ELF-1 (cell line): ENCODE results near the gene UGT1A8.
A peak's percentile ranks its signal among the peaks of the same experiment; 100 is the strongest.
"Not testable (repeated sequence)": the region's sequence is repeated elsewhere in the genome, so short reads cannot be mapped to it uniquely, and the experiment has no call there.

Experiments used
- DNase-seq: peaks from one replicate; pipeline ENCODE4 v3.0.0-alpha.2; 2016; ENCODE audit warnings: low read depth, low spot score

Gene UGT1A8

DNA sequence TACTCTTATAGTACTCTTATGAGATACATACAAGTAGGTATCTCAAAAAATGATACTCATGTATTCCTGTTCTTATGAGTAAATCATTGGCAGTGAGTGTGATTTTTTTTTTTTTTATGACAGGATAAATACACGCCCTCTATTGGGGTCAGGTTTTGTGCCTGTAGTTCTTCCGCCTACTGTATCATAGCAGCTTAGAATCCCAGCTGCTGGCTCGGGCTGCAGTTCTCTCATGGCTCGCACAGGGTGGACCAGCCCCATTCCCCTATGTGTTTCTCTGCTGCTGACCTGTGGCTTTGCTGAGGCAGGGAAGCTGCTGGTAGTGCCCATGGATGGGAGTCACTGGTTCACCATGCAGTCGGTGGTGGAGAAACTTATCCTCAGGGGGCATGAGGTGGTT is at the start of gene UGT1A8:
Gene UGT1A8 (plus strand): TSS at position 158 of the 400 bp plus-strand sequence. CDS start 75 bp downstream, at position 233.
- not testable (repeated sequence) for DNase-seq

DNA sequence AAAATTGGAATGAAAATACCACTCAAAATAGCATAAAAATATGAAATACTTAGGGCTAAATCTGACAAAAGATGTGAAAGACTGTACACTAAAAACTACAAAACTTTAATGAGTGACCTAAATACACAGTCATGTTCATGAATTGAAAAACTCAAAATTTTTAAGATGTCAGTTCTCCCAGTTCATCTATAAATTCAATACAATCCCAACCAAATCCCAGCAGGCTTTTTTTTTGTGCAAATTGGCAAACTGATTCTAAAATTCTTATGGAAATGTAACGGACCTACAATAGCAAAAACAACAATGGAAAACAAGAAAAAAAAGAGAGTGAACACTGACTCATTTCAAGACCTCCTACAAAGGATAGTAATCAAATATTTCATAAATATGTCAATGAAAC is 46.4 kb upstream of the UGT1A8 start:
- DNase-seq: no peak

- no peak for DNase-seq
Measured at GRCh38 chr2:233571462-233571861, 46.0 kb upstream of the UGT1A8 start.

DNA sequence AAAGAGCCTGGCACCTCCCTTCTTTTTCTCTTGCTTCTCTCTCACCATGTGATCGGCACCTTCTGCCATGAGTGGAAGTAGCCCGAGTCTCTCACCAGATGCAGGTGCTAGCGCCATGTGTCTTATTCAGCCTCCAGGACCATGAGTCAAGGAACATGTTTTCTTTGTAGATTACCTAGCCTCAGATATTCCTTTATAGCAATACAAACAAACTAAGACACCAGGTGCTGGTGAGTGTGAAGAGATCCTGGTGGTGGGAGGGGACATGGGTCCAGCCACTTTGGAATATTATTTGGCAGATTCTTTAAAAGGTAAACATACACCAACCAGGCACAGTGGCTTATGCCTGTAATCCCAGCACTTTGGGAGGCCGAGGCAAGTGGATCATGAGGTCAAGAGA is 45.0 kb upstream of the UGT1A8 start:
- DNase-seq: no peak

- DNase-seq: not testable (repeated sequence)
Measured at GRCh38 chr2:233577341-233577740, 40.1 kb upstream of the UGT1A8 start.

DNA sequence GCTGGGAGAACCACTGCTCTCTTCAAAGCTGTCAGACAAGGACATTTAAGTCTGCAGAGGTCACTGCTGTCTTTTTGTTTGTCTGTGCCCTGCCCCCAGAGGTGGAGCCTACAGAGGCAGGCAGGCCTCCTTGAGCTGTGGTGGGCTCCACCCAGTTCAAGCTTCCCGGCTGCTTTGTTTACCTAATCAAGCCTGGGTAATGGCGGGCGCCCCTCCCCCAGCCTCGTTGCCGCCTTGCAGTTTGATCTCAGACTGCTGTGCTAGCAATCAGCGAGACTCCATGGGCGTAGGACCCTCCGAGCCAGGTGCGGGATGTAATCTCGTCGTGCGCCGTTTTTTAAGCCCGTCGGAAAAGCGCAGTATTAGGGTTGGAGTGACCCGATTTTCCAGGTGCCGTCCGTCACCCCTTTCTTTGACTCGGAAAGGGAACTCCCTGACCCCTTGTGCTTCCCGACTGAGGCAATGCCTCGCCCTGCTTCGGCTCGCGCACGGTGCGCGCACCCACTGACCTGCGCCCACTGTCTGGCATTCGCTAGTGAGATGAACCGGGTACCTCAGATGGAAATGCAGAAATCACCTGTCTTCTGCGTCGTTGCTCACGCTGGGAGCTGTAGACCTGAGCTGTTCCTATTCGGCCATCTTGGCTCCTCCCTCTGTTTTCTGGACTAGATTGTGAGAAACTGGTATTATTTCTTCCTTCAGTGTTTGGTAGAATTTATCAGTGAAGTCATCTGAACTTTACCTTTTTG is 34.0 kb upstream of the UGT1A8 start:
- DNase-seq: peak; percentile 32

GRCh38 chr2:233584210-233584609 is 33.2 kb upstream of the UGT1A8 start:
- DNase-seq: no peak

DNA sequence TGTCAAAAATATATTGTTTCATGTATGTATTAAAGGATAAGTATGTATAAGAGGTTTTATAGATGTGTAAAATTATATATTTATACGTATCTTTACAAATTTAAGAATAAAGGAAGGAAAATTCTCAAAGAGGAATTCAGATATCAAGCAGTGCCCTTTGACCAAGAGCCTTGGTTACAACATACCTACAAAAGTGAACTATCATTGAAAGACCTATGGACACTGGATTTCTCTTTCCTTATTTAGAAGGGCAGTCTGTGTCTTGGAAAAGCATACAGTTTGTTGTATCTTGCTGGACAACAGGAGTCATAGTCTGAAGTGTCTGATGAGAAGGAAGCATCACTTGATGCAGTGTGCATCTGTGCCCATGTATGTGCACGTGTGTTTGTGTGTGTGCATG is 29.0 kb upstream of the UGT1A8 start:
- DNase-seq: no peak

DNA sequence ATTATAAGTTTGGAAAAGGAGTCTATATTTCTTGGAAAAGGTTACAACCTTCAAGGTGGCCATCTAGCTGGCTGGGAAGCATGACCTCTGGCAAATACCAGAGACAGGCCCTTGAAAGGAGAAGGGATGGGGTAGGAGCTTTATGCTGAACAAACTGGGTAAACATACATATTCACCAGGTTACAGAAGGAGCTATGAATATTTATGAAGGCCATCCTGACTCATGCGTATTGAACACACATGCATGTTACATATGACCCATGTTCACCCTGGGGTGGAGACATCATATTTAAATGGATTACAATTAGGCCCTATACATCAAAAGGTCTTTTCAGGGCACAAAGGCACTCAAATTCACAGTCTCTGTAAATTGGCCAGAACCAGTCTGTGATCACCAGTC is 24.7 kb upstream of the UGT1A8 start:
- not testable (repeated sequence) for DNase-seq

GRCh38 chr2:233593201-233593600 is 24.2 kb upstream of the UGT1A8 start:
- DNase-seq: no peak

- no peak for DNase-seq
Measured at GRCh38 chr2:233597522-233597921, 19.9 kb upstream of the UGT1A8 start.

- DNase-seq: no peak
Measured at GRCh38 chr2:233598952-233599351, 18.5 kb upstream of the UGT1A8 start.

GRCh38 chr2:233600386-233600785 is 17.0 kb upstream of the UGT1A8 start:
- no peak for DNase-seq

DNA sequence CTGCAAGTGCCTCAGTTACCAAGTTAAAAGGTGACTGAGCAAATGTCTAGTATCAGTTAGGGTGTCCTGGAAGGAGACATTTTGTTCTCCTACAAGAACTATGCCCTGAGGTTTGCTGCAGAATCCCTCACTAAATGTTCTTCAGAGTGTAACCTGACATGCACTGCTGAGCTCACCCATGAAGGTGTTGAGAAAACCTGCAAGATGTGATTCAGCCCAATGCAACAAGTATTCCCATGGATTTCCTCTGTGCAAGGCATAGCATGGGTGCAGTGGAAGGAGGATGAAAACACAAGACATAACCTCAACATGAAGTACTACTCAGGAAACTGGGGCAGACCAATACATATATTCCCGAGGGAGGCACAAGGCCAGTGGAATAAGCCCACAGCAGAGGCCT is 15.4 kb upstream of the UGT1A8 start:
- no peak for DNase-seq

DNA sequence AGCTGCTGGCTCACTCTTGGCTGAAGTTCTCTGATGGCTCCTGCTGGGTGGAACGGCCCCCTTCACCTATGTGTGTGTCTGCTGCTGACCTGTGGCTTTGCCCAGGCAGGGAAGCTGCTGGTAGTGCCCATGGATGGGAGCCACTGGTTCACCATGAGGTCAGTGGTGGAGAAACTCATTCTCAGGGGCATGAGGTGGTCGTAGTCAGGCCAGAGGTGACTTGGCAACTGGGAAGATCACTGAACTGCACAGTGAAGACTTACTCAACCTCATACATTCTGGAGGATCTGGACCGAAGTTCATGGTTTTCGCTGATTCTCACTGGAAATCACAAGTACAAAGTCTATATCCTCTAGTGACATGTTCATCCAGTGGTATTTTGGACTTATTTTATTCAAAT is 13.9 kb upstream of the UGT1A8 start:
- DNase-seq: no peak

- DNase-seq: no peak
Measured at GRCh38 chr2:233604826-233605225, 12.6 kb upstream of the UGT1A8 start.

DNA sequence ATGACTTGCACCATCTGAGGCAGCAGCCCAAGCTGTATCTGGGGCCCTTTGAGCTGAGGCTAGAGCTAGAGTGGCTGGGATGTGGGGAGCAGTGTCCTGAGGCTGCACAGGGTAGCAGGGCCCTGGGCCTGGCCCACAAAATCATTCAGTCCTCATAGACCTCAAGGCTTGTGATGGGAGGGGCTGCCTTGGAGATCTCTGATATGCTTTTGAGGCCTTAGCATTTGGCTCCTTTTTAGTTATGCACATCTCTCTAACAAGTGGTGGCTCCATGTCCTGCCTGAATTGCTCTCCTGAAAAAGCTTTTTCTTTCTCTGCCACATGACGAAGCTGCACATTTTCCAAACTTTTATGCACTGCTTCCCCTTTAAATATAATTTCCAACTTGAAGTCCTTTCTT is 11.8 kb upstream of the UGT1A8 start:
- DNase-seq: no peak

DNA sequence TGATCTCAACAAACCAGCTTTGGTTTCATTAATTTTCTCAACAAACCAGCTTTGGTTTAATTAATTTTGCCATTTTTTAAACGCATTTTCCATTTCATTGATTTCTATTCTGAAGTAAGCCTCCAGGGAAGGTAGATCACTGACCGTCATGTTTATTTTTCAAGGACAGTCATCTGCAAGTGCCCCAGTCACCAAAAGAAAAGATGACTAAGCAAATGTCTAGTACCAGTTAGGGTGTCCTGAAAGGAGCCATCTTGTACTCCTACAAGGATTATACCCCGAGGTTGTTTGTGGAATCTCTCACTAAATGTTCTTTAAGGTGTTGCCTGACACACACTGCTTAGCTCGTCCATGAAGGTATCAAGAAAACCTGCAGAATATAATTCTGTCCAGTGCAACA is 6.1 kb upstream of the UGT1A8 start:
- DNase-seq: no peak

- DNase-seq: no peak
Measured at GRCh38 chr2:233620204-233620603, 2.8 kb downstream of the UGT1A8 start.

GRCh38 chr2:233621863-233622262 is 4.4 kb downstream of the UGT1A8 start:
- not testable (repeated sequence) for DNase-seq

DNA sequence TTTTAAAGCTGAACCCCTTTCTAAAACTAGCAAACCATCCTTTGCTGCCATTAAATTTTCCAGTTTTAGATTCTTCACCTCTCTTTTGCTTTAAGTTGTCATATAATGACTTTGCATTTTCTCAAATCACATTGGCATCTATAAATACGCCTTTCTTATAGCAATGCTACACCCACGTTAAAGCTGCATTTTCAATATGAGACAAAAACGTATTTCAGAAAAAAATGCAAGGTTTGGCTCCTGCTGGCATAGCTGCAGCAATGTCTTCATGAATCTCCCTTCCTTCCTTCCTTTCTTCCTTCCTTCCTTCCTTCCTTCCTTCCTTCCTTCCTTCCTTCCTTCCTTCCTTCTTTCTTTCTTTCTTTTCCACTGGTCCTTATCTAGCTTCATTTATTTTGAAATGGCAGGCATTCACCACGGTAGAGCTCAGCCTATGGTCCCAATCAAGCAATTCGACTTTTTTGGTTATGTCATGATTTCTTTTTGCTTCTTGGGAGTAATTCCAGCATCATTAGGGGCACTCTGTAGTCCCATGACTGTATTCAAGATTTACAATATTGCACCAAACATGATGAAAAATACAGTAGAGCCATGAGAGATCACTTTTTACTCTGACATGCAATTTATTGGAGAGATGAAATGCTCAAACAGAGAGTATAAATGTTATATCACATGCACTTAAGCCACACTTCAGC is 10.0 kb downstream of the UGT1A8 start:
- DNase-seq: no peak

- DNase-seq: not testable (repeated sequence)
Measured at GRCh38 chr2:233636306-233636705, 18.9 kb downstream of the UGT1A8 start, which contains the start of gene UGT1A10. TSS of gene UGT1A10 (plus strand) at chr2:233636448. CDS start at chr2:233636523, 75 bp downstream.

- no peak for DNase-seq
Measured at GRCh38 chr2:233638836-233639235, 21.4 kb downstream of the UGT1A8 start.
